Activated T-cell treated with anti-CD3 and anti-CD28 coated beads for 48 hours (primary cell): ENCODE results near the gene GP1BB.
"Not testable (repeated sequence)": the region's sequence is repeated elsewhere in the genome, so short reads cannot be mapped to it uniquely, and the experiment has no call there.

Source experiments
- DNase-seq: peaks from one replicate; pipeline ENCODE4 v3.0.0-alpha.2; 2020; ENCODE audit warnings: low read depth

The GP1BB gene

DNA sequence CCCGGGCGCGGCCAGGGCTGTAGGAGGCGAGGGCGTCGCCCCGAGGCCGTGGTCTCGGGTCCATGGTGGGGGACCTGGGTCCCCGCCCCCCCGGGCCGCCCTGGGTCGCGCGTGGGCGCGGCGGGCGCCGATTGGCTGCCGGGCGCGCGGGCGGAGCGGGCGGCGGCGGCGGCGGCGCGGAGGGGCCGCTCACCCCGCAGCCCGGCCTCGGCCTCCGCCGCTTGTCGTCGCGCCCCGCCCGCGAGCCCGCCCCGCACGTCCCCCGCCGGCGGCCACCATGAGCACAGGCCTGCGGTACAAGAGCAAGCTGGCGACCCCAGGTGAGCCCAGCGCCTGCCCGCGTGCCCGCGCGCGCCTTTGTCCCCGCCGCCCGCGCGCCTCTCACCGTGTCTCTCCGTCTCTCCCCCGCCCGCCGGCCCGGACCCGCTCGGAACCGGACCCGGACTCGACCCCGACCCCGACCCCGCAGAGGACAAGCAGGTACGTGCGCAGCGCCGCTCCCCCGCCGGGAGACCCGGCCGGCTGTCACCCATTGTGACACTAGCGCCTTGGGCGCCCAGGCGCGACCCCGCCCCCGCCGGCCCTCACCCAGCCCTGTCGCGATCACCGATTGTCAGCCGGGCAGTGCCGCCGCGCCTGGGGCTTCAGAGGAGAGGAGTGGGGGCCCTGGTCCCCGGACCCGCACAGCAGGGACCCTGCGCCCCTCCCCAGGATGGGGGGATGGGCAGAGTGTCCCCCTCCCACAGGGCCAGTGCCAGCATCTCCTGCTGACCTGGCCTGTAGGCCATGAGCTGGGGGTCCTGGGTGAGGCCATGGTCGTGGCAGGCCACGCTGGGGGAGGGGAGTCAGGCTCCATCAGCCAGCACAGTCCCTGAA, 8.8 kb upstream of the GP1BB start, which contains the start of gene SEPTIN5:
Gene SEPTIN5, plus strand, starts transcription at position 192 of the 876 bp plus-strand sequence. Its CDS starts 86 bp downstream, at position 278.
- no peak for DNase-seq

DNA sequence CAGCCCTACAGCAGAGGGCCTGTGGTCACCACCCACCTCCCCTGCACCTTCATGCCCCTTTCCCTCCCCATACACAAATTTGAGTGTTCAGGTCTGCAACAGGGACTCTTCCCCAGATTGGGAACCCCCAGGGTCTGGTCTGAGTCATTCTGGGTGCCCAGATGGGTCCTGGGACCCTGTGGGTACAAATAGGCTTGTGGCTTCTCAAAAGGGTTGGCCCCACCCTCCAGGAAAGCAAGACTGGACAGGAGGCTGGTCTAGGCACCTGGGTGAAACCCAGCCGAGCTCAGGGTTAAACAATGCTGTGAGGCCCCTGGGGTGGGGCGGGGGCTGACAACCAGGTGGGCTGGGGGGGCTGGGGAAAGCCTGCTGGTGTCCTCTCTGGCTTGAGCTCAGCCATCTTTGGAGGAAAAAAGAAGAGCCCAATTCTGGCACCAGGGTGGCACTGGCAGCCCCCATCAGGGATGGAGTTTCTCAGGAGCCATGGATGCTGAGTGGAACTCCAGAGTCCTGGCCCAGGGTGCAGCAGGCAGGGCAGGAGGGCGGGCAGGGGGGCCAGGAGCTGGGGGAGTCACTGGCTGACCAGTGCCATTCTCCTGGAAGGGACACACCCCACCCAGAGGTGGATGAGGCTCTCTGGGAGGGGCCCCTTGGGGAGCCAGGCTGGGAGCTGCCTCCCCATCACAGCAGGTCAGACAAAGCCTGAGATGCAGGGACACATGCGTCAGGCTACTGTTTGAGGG, 8.0 kb upstream of the GP1BB start:
- DNase-seq, result no peak

DNA sequence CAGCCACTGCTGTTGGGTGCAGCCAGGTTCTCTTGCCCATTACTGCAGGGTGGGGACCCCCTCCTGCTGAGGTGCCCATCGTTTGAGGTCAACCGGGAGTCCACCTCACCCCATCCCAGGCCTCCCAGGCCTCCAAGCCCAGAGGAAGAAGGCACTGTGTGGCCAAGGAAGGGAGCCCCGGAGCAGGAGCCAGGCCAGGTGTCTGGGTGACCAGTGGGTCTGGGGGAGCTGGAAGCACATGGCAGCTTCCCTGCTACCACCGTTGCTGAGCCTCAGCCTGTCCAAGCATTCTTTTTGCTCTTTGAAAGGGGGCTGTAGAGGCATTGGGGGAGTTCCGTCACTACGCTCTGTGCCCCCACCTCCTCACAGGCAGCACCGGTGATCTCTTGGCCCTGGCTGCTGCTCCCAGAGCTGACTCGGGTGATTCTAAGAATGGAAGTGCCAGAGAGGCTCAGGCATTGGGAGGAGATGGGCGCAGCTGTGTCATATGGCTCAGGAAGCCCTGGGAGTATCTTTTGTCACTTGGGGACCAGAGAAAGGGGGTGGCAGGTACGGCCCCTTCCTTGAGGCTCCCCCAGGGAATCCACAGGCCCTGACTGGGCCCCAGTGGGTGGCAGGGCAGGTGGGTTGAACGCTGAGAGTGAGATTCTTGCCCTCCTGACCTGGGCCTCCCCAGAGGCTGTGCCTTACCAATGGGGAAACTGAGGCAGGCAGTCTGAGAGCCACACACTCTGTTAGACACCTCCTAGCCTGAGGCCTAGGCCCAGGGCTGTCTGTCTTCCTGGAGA, 7.1 kb upstream of the GP1BB start:
- DNase-seq, result no peak

DNA sequence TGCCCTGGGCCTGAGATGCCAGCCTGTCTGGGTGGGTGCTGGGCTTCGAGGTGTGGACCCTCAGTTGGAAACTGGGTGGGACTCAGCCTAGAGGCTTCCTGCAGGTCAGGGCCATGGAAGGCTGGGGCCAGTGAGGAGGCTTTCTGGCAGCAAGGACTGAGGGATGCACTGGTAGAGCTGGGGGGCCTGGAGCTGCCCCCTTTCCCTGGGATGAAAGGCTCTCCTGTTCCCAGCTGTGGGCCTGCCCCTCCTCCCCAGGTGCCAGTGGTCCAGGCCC, 6.6 kb upstream of the GP1BB start:
- no peak for DNase-seq

DNA sequence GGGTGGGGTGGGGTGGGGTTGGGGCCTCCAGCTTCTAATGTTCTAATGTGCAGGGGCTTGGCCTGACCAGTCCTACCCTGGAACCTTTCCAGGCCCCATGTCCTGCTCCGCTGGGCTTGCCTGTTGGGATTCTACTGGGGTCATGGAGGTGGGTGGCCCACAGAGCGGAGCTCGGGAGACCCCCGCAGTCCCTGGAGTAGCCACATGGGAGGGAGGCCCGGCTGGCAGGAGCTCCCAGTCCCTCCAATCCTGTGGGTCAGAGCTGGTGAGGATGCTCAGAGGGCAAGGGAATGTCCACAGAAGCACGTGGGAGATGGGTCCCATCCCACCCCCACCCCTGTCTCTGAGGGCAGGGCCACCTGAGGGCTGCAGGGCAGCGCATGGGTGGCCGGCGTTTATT, 6.2 kb upstream of the GP1BB start:
- DNase-seq, result no peak

DNA sequence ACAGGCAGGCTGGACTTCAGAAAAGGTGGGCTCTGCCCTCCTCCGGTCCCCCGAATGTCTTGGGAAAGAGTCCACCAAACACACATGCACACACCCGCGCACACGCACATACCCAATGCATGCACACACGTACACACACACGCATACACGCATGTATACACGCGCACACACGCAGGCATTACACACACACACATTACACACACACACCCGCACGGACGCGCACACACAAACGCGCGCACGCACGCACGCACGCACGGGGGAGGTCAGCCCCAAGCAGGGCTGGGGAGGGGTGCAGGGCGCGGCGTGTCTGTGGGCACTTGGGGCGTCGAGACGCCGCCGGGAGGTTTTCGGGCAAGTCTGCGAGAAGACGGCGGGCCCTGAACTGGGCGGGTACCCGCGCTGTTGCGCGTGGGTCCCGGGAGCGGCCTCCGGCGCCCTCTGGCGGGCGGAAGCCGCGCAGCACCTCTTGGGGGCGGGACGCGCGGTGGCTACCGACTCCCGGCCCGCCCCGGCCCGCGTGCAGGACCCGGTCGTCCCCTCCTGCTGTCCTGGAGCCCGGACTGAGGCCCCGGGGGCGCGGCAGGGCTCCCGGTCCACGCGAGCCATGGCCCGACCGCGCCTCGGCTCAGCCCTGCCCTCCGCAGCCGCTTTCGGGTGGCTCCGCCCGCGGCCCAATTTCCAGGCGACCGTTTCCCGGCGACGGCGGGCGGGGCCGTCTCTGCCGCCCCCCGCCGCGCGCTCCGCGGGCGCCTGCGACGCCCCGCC, 5.5 kb upstream of the GP1BB start:
- peak; percentile 81 for DNase-seq

DNA sequence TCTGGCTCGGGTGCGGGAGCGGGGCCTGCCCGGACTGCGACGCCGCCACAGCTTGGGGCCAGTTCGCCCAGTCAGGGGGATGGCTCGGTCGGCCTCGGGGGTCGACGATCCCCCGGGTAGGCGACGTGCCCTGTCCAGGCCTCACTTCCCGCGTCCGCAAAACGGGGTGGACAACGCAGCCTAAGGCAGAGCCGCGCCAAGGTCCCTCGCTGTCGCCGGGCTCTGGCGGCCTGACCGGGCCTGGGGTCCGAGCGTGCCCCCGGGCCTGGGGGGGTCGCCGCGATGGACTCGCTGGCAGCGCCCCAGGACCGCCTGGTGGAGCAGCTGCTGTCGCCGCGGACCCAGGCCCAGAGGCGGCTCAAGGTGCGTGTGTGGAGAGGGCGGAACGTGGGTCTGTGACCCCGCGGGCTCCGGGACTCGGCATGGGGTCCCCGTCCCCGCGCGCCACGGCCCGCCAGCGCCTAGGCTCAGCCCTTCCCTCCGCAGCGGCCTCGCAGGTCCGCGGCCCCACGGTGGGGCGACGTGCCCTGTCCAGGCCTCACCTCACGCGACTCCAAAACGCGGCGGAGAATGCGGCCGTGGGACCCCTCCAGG, 4.8 kb upstream of the GP1BB start:
- no peak for DNase-seq

DNA sequence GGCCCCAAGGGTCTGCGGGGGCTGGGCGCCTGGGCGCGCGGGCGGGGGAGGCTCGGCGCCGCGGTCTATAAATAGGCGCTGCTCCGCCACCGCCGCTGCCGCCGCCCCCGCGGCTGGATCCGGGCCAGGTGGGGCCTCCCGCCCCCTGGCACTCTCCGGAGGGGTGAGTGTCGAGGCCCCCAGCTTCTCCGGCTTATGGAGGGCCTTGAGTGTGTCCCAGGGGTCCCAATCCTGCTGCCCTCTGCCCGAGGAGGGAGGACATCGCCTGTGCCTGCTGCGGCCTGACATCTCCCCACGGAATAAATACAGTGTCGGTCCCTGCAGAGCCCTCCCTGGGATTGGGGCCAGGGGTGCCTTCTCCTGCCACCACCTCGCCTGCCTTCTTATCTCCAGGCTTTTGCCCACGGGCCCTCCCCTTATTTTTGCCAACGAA, 4.3 kb upstream of the GP1BB start:
- DNase-seq, result no peak

DNA sequence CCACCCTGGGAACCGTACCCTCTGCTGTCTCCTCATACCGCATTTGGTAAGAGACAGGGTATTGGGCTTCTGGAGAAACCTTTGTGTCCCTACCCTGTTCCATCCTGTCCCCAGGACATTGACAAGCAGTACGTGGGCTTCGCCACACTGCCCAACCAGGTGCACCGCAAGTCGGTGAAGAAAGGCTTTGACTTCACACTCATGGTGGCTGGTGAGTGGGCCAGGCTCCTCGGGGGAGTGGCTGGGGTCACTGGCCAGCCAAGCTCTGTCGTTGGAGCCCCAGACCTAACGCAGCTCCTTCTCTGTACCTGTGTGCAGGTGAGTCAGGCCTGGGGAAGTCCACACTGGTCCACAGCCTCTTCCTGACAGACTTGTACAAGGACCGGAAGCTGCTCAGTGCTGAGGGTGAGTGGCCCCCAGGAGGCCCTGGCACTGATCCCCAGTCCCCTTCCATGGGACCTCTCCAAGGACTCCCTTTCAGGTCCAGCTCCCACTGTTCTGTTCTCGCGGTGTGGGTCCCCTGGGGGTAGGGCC, 3.8 kb upstream of the GP1BB start:
- no peak for DNase-seq

DNA sequence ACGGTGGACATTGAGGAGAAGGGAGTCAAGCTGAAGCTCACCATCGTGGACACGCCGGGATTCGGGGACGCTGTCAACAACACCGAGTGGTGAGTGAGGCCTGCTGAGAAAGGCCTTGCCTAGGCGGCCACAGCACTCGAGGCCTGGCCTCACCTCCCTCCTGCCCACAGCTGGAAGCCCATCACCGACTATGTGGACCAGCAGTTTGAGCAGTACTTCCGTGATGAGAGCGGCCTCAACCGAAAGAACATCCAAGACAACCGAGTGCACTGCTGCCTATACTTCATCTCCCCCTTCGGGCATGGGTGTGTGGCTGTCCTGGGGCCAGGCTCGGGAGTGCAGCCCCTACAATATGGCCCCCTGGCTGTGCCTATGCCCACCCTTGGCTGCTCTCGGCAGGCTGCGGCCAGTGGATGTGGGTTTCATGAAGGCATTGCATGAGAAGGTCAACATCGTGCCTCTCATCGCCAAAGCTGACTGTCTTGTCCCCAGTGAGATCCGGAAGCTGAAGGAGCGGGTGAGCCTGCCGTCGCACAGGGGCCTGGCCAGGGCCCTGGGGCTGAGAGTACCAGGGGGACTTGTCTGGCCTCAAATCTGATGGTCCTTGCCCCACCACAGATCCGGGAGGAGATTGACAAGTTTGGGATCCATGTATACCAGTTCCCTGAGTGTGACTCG, 3.0 kb upstream of the GP1BB start:
- no peak for DNase-seq

DNA sequence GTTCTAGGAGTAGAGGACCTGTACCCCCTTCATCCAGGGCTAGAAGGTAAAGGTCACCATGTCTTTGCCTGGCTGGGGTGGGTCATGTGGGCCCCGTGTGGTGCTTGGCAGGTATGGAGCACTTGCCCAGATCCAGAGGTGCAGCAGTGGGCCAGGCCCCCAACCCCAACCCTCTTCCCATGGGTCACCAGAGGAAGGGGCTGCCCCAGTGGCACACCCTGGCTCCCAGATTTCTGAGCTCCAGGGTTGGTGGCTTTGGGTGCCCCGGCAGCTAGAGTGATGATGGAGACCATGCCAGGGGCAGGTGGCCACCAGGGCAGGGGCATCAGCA, 2.4 kb upstream of the GP1BB start:
- DNase-seq, result no peak

DNA sequence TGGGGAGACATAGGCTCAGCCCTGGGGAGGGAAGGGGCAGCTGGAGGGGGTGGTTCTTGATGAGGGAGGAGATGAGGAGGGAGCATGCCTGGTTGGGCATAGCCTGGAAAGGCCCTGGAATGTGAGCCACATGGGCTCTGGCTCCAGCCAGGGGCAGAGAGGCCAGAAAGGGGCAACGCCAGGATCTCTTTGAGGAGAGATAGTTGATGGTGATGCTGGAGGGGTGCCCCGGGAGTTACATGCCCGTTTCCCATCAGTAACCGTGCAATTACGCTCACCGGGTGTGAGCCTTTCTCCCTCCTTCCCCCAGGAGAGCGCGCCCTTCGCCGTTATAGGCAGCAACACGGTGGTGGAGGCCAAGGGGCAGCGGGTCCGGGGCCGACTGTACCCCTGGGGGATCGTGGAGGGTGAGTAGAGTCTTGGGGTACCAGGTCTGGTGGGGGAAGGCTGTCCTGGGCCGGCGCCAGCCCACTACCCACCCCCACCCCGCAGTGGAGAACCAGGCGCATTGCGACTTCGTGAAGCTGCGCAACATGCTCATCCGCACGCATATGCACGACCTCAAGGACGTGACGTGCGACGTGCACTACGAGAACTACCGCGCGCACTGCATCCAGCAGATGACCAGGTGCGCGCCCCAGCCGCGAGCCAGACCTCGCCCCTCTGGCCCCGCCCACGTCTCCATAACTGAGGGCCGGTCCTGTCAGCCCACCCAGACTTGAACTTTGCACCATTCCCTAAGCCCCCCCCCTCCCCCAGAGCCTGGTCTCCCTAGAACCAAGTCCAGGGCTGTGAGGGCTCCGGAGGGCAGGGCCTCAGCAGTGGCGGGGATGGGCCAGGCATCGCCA, 1.8 kb upstream of the GP1BB start:
- no peak for DNase-seq

DNA sequence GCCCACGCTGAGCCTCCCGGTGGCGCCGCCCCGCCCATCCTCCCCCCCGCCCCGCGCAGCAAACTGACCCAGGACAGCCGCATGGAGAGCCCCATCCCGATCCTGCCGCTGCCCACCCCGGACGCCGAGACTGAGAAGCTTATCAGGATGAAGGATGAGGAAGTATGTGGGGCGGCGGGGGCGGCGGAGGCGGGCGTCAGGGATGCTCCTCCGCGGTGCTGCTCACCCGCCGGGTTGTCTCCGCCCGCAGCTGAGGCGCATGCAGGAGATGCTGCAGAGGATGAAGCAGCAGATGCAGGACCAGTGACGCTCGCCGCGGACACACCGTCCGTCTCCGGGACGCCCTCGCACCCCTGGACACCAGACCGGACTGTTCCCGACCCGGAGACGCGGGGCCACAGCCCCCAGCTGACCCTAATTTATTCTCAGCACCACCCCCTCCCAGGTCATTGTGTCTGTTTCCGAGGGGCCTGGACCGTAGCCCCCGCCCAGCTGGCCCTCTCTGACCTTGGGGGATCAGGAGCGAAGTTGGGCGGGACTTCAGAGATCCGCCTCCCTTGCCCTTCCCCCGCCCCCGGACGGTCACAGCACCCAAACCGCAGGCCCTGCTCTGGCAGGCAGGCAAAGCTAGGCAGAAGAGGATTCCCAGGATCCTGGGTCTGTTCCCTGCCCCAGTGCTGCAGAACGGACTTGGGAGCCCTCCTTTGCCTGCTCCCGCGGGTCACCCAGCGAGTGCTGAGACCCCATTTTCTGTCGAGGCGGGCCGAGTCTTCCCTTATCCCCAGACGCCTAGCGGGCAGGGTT, 959 bp upstream of the GP1BB start:
- DNase-seq, result no peak

DNA sequence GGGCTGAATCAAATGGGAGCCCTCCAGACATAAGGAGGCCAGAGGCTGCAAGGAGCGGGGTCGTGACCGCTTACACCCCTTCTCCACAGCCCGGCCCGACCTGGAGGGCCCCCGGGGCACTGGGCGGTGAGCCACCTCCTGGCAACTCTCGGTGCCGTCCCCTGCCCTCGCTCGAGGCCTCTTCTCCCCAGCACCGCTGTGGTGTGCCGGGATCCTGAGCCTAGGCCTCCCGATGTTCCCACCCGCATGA, 432 bp upstream of the GP1BB start:
- no peak for DNase-seq

DNA sequence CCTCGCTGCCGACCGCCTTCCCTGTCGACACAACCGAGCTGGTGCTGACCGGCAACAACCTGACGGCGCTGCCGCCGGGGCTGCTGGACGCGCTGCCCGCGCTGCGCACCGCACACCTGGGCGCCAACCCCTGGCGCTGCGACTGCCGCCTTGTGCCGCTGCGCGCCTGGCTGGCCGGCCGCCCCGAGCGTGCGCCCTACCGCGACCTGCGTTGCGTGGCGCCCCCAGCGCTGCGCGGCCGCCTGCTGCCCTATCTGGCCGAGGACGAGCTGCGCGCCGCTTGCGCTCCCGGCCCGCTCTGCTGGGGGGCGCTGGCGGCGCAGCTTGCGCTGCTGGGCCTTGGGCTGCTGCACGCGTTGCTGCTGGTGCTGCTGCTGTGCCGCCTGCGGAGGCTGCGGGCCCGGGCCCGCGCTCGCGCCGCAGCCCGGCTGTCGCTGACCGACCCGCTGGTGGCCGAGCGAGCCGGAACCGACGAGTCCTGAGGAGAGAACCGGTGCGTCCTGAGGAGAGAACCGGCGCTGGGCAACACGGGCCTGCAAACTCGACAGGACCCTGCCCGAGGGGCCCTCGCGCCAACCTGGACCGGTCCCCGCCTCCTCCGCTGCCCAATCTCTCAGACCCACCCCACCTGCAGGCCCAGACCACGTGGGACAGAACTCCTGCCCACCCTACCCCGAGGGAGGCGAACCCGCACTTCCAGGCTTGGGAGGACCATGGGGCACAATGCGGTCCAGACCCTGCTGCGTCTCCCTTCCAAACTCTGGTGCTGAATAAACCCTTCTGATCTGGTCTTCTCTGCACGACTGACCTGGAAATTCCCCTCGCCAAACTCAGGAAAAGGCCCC, 866 bp downstream of the GP1BB start:
- peak; percentile 55 for DNase-seq

DNA sequence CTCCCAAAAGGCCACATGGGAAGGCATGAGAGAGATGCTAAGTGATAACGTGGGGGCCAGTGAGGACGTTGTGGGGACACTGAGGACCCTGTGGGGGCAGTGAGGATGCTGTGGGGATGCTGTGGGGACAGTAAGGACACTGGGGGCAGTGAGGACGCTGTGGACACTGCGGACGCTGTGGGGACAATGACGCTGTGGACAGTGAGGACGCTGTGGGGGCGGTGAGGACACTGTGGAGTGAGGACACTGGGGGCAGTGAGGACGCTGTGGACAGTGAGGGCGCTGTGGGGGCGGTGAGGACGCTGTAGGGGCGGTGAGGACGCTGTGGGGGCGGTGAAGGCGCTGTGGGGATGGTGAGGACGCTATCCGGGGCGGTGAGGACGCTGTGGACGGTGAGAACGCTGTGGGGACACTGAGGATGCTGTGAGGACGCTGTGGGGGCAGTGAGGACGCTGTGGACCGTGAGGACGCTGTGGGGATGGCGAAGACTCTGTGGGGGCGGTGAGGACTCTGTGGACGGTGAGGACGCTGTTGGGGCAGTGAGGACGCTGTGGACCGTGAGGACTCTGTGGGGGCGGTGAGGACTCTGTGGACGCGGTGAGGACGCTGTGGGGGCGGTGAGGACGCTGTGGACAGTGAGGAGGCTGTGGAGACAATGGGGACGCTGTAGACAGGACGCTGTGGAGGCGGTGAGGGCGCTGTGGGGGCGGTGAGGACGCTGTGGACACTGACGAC, 1.8 kb downstream of the GP1BB start:
- DNase-seq, result no peak

DNA sequence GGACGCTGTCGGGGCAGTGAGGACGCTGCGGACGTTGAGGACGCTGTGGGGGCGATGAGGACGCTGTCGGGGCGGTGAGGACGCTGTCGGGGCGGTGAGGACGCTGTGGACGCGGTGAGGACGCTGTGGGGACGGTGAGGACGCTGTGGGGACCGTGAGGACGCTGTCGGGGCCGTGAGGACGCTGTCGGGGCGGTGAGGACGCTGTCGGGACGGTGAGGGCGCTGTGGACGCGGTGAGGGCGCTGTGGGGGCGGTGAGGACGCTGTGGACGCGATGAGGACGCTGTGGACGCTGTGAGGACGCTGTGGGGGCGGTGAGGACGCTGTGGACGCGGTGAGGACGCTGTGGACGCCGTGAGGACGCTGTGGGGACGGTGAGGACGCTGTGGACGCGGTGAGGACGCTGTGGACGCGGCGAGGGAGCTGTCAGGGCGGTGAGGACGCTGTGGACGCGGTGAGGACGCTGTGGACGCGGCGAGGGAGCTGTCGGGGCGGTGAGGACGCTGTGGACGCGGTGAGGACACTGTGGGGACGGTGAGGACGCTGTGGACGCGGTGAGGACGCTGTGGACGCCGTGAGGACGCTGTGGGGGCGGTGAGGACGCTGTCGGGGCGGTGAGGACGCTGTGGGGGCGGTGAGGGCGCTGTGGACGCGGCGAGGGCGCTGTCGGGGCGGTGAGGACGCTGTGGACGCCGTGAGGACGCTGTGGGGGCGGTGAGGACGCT, 2.9 kb downstream of the GP1BB start:
- DNase-seq, result not testable (repeated sequence)
